Transverse colon (tissue), 3 donors: ENCODE results near the gene IGF1.

Source experiments
- CTCF ChIP-seq, 5 experiments: fragments of 200-600 bp in 3 of 5; fragments of 450-650 bp in 2 of 5; sonication (generic) in 3 of 5; IDR thresholded peaks; 1 replicate in 2 of 5; 2 replicates in 3 of 5; pipeline ENCODE4 v1.5.1; 2016 to 2017; ENCODE audit warnings: antibody characterized with exemption in 5 of 5, inconsistent platforms in 3 of 5, mild to moderate bottlenecking in 2 of 5, moderate library complexity in 1 of 5
- POLR2A ChIP-seq: fragments of 450-650 bp; IDR thresholded peaks from one replicate; pipeline ENCODE4 v1.6.1; 2016; ENCODE audit warnings: antibody characterized with exemption, mild to moderate bottlenecking, moderate library complexity

GRCh38 chr12:102374190-102374589, 106.2 kb downstream of the IGF1 start:
- TF ChIP-seq CTCF (IDR thresholded peaks at IDR 0.05) (no peak), POLR2A (no peak)
